Ovary (tissue), 3 donors: Measurements from ENCODE around the gene ACOT8.

Experiments used
- POLR2A ChIP-seq: fragments of 450-650 bp; IDR thresholded peaks from one replicate; pipeline ENCODE4 v1.6.1; 2017; ENCODE audit warnings: antibody characterized with exemption, mild to moderate bottlenecking, moderate library complexity
- TF ChIP-seq, protein P1 (sequence below), 3 donors: fragments of 450-650 bp in 2 of 3; fragments of 200-600 bp in 1 of 3; IDR thresholded peaks; one replicate each; pipeline versions ENCODE4 v1.5.1 to v1.8.0; 2016 to 2022; ENCODE audit warnings: antibody characterized with exemption in 3 of 3, mild to moderate bottlenecking in 1 of 3
- donor health status: DM: no; HTN: no; CAD: no.

- TF ChIP-seq, protein P1, sequence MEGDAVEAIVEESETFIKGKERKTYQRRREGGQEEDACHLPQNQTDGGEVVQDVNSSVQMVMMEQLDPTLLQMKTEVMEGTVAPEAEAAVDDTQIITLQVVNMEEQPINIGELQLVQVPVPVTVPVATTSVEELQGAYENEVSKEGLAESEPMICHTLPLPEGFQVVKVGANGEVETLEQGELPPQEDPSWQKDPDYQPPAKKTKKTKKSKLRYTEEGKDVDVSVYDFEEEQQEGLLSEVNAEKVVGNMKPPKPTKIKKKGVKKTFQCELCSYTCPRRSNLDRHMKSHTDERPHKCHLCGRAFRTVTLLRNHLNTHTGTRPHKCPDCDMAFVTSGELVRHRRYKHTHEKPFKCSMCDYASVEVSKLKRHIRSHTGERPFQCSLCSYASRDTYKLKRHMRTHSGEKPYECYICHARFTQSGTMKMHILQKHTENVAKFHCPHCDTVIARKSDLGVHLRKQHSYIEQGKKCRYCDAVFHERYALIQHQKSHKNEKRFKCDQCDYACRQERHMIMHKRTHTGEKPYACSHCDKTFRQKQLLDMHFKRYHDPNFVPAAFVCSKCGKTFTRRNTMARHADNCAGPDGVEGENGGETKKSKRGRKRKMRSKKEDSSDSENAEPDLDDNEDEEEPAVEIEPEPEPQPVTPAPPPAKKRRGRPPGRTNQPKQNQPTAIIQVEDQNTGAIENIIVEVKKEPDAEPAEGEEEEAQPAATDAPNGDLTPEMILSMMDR (IDR thresholded peaks at IDR 0.05) = no peak
- TF ChIP-seq POLR2A = no peak
Observed at GRCh38 chr20:45899046-45899835, 42.0 kb upstream of the ACOT8 start.
